Stimulated activated CD4-positive, alpha-beta T cell treated with anti-CD3 and anti-CD28 coated beads, Interleukin-1b, Interleukin-23, amount 100 ng/mL, for 24 hours (primary cell): Measurements from ENCODE around the gene NTRK2.

Experiments
- DNase-seq, 4 experiments: peaks; one replicate each; pipeline ENCODE4 v3.0.0-alpha.2; 2020; ENCODE audit warnings: low read depth in 4 of 4, low spot score in 1 of 4

The NTRK2 gene

DNA sequence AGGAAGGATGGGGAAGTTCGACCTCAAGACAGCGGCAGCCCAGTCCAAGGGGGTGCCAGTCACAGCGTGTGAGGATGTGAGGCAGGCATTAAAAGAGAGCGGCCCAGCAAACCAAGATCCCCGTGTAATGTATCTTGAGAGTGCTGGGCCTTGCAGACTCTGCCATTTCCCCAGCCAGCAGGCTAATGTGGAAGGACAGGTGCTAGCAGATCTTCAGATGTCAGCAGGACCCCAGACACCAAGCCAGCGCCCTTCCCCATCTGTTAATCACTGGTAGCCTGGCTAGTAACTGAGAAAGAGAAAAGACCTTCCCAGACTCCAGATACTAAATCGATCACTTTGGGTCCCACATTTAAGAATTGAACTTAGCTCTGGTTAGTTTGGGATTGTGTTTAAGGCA, 62.2 kb downstream of the NTRK2 start:
- no peak for DNase-seq

- DNase-seq = no peak
These were observed 66.6 kb downstream of the NTRK2 start for GRCh38 chr9:84736081-84736480.

GRCh38 chr9:84736536-84736935, 67.0 kb downstream of the NTRK2 start:
- DNase-seq = no peak

- DNase-seq = no peak
These were observed 68.8 kb downstream of the NTRK2 start for GRCh38 chr9:84738353-84738752.

- no peak for DNase-seq
These were observed 72.7 kb downstream of the NTRK2 start for GRCh38 chr9:84742261-84742660.

- no peak for DNase-seq
These were observed 74.7 kb downstream of the NTRK2 start for GRCh38 chr9:84744195-84744594.

DNA sequence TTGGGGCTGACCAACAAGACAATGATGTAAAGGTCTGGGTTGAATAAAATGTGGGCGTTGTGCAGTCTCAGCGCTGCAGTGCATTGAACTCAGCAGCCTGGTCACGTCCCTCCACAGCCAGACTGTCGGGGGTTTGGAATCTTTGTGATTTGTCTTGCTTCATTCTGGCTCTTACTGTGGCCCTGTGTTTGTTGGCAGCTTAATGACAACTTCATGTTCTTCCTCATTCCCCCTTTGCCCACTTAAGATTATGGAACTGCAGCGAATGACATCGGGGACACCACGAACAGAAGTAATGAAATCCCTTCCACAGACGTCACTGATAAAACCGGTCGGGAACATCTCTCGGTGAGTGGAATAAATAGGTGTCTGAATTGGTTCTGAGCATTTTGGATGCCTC, 75.2 kb downstream of the NTRK2 start:
- no peak for DNase-seq

- DNase-seq = no peak
These were observed 78.6 kb downstream of the NTRK2 start for GRCh38 chr9:84748112-84748511.

DNA sequence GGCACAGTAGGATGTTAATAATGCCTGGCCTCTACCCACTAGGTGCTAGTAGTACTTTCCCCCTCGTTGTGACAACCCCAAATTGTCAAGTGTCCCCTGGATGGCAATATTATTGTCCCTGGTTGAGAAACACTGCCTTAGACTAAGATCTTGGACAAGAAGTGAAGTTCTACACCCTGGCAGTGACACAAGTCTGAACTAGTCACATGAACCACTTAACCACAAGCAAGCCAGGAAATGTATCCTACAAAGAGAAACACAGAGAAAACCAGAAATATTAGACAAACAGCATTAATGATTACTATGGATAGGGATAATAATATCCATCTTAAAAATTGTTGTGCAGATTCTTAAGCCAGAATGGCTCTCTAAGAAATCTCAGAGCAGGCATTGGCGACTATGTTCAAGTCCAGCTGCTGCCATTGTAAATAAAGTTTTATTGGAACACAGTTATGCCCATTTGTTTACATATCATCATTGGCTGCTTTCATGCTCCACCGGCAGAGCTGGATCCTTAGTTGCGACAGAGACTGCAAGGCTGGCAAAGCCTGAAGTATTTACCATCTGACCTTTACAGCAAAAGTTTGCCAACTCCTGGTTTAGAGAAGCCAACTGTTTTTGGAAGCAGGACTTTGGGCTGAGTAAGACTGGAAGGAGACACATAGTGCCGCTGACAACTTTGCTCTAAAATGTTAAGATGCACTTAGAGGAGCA, 80.8 kb downstream of the NTRK2 start:
- DNase-seq = no peak

- DNase-seq = no peak
These were observed 82.4 kb downstream of the NTRK2 start for GRCh38 chr9:84751921-84752320.

DNA sequence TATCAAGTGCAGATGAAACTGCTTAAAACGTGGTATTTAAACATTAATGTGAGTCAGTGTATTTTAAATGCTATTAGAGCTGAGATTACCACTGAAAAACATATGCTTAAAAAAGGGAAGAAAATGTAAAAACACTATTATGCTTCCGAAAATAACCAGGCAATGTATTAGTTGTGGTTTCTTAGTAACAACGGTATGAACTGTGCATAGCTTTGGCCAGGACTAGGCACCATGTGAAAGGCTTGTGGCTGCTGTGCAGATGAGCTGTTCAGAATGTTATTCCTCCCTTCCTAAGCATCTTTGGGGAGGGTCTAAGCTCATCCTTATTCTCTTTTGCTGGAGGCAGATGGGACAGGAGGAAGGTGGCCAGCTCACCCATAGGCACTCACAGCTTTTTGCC, 84.9 kb downstream of the NTRK2 start:
- no peak for DNase-seq

DNA sequence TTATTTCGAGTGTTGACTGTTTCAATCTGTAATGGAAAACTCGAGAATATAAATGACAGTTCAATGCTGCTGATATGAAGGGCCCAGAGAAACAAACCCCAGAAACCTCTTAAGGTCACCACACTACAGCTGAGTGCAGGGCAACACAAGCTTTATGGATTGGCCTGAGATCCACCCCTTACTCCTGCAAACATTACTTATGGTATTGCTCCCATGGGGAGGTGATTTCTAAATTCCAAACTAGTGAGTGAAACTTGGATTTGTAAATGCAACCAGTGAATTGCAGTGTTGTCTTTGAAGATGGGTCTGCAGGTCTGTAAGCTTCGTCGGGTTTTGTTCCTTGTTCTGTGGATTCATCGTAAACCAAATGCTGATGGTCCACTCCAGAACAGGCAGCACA, 85.4 kb downstream of the NTRK2 start:
- DNase-seq = no peak

- no peak for DNase-seq
These were observed 85.9 kb downstream of the NTRK2 start for GRCh38 chr9:84755380-84755779.

- no peak for DNase-seq
These were observed 86.6 kb downstream of the NTRK2 start for GRCh38 chr9:84756171-84756570.

DNA sequence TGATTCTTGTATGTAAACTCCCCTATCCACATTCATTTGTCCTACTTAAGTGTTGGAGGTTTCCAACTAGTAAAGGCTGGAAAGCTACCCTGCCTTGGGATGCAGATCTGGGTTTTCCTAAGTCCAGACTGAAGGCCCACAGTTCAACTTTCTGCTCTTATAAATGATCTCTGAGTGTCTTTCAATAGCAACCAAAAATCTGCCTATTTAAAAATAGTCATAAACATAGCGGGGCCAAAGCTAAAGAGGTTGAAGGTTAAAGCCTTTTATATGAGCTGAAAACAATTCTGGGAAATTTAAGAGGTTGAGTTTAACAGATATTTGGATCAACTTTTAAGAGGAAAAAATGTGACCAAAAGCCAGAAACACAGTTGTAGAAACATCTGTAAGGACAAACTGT, 87.2 kb downstream of the NTRK2 start:
- no peak for DNase-seq

DNA sequence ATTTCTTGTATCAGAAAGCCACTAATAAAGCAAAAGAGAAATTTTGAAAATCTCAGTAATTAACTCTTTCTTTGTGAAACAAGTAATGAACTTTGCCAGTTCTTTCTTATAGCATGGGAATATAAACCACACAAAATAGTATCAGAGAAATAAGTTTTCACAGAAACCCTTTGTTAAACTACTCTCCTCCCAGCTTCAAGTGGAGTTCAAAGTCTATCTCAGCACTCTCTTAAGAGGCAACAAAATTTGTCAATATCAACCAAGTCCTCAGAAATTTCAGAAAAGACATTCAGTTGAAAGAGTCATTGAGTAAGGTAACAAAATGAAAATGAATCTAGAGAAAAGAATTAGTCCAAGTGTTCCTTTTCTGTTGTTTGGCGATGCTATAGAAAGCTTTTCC, 89.3 kb downstream of the NTRK2 start:
- no peak for DNase-seq

- peak in 1 of 4 experiments; percentile 7 for DNase-seq
These were observed 89.8 kb downstream of the NTRK2 start for GRCh38 chr9:84759300-84759750.

DNA sequence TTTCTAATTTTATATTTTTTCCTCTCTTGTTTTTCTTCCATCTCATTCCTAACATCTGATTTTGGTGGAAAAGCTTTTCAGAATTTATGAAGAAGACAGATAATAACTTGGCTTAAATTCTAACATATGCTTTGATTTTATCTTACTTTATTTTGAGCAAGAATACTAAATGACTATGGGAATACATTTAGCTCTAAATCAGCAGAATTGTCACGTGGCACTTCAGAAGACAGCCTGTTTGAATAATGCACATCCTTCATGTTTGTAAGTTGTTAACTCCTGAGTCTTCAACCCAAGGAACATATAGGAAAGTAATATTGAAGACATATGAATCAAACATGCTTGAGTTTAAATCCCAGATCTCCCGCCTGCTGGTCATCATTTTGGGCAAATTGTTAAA, 90.3 kb downstream of the NTRK2 start:
- no peak for DNase-seq

- DNase-seq = no peak
These were observed 91.7 kb downstream of the NTRK2 start for GRCh38 chr9:84761137-84761808.

GRCh38 chr9:84772511-84772910, 103.0 kb downstream of the NTRK2 start:
- DNase-seq = no peak

GRCh38 chr9:84773022-84773421, 103.5 kb downstream of the NTRK2 start:
- DNase-seq = no peak

DNA sequence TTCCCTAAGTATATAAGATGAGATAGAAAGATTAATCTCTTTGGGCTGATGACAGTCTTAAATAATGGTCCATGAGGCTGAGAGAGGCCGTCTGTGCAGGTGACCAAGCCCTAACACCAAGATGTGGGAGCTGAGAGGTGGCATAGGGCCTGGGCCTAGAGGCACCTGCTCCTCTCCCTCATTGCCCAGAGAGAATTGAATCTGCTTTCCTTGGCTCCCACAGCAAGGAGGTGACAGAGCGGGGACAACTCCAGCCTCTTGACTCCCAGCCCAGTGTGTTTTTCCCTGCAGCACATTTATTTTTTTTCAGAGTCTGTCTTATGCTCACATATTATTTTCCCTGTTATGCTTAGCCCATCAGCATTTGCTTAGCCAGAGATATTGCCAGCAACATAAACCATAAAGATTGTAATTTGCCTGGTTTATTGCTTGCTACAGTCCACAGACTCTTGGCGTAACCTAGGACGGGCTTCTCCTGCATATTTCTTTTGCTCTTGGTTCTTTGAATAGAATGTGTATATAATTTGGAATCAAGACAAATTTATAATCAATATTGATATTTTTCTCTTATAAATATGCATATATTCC, 105.6 kb downstream of the NTRK2 start:
- no peak for DNase-seq

DNA sequence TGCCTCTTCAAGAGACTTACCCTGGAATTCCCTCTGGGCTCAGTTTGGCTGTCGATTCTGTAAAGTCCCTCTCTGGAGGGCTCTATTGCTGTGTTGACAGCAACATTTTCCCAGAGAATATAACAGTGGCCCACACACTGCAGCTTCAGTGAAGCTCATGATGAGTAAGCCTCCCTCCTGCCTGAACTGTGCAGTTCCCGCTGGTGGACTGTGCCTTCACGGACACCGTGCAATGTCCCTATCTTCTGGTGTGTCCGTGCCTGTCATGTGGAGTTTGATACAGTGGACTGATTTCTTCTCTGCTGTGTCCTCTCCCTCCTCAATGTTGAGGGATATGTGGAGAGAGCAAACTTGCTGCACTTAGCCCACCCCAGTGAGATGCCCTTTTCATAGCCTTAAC, 109.0 kb downstream of the NTRK2 start:
- no peak for DNase-seq
